Glomerular endothelial cell (primary cell): ENCODE results near the gene FPGS. TPM values are rescaled to one million over a fixed set of nuclear protein-coding genes. Genes with fewer than 3 reads are reported as not detected.
"Not testable (repeated sequence)": the region's sequence is repeated elsewhere in the genome, so short reads cannot be mapped to it uniquely, and the experiment has no call there.

Experiments
- DNase-seq: peaks from one replicate; pipeline ENCODE4 v3.0.0-alpha.2; 2011; ENCODE audit warnings: low read depth, low spot score; ENCODE audit errors: extremely low read depth
- total RNA-seq: library from RNA; depleted of rRNA; stranded (reverse); fragments of >200 nt; gene quantifications from 2 replicates; pipeline ENCODE4 v1.2.3, GENCODE V29; 2015

FPGS gene, protein sequence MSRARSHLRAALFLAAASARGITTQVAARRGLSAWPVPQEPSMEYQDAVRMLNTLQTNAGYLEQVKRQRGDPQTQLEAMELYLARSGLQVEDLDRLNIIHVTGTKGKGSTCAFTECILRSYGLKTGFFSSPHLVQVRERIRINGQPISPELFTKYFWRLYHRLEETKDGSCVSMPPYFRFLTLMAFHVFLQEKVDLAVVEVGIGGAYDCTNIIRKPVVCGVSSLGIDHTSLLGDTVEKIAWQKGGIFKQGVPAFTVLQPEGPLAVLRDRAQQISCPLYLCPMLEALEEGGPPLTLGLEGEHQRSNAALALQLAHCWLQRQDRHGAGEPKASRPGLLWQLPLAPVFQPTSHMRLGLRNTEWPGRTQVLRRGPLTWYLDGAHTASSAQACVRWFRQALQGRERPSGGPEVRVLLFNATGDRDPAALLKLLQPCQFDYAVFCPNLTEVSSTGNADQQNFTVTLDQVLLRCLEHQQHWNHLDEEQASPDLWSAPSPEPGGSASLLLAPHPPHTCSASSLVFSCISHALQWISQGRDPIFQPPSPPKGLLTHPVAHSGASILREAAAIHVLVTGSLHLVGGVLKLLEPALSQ
- 72.6 and 91.9 TPM in 2 replicates for total RNA-seq

DNA sequence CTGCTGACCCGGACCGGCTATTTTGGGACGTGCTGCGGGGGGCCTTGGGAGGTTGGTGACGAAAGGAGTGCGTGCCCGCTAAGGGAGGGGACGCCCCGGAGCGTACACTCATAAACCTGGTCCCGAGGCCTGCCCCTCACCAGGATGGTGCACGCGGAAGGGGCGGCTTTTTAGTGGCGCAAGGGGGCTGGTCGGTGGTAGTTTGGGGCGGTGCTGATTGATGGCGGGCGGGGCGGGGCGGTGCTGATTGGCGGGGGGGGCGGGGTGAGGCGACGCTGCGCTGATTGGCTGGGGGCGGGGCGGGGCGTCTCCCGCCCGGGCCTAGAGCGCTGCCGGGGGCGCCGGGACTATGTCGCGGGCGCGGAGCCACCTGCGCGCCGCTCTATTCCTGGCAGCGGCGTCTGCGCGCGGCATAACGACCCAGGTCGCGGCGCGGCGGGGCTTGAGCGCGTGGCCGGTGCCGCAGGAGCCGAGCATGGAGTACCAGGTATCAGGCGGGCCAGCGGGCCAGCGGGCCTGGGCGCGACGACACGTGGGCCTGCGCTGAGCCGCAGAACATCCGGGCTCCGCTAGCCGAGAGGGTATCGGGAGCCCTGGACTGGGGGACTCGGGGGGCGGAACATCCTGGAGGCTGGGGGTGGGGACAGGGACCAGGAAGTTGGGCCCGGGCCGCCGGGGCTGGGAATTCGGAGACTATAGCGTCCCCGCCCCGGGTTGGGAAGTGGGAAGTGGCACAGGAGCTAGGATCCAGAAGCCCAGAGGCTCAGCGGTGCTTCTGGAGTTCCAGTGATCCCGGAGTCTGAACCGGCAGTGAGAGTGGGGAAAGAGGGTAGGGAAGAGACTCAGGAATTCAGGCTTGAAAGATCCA, at the start of gene FPGS:
Gene FPGS, plus strand, starts transcription at position 307 of the 868 bp plus-strand sequence. Its CDS starts 43 bp downstream, at position 350.
- no peak for DNase-seq

DNA sequence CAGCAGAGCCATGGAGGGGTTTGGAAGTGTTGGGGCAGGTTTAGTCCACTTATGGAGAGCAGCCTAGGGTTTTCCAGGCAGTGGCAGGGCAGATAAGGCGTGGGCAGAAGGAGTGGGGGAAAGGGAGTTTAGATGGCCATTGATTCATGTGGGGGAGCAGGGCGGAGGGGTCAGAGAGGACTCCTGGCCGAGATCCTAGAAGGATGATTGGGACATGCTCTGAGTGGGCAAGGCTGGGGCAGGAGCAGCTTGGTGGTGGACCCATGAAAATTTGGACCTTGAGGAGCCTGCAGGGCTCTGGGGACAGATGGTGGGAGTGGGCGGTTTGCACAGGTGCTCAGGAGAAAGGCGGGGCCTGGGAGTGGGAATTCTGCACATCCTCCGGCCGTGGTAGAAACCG, 49.5 kb upstream of the FPGS start:
- no peak for DNase-seq

DNA sequence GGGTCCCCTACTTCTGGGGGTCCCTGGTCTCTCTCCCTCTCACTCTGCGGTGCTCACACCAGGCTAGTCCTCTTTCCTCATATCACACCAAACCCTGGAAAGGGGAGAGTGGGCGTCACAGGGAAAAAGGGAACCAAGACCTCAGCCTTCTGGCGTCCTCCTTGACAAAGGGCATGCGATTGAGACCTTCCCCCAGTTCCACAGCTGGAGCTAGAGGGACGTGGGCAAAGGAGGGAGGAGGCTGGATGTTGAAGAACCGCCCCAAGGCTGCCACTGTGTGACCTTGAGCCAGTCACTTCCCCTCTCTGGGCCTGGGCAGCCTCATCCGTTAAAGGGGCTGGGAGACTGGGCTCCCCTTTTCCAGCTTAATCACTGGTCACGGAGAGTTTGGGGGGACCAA, 49.1 kb upstream of the FPGS start:
- DNase-seq = no peak

DNA sequence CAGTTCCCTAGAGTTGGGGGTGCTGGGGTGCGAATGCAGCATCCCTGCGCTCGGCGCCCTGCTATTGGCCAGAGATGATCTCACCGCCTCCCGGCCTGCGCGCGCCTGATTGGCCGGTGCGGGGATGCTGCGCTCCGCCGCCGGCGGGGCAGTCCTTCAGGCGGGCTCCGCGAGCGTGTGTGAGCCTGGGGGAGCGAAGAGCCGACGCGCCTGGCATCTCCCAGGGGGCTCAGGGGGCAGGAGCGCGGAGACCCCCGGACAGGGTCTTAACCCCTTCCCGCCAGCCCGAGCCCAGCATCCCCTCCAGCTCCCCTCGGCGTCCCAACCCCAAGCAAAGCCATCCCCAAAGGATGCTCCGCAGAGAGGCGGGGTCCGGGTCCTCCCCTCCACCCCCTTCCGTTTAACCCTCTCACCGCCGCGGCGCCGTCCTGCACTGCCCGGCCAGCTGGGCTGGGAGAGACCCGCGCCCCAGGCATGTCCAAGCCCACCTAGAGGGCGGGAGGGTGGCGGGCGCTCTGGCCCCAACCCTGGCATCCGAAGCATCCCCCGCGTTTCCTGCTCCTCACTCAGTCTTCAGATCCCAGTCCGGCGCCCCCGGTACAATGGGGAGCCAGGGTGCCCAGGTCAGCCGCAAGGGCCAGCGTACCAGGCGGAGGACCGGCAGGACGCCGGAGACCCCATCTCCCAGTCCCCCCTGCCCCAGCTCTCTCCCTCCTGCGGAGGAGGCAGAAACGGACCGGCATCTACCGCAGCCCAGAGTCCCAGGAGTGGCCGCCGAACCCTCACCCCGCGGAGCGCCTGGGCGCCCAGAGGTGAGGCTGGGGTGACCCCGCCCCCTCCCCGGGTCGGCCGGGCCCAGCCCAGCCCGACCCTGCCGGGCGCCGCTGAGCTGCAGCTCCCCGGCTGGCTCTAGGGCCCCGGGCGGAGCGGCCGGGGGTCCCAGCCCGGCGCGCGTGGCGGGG, 48.3 kb upstream of the FPGS start:
- no peak for DNase-seq

DNA sequence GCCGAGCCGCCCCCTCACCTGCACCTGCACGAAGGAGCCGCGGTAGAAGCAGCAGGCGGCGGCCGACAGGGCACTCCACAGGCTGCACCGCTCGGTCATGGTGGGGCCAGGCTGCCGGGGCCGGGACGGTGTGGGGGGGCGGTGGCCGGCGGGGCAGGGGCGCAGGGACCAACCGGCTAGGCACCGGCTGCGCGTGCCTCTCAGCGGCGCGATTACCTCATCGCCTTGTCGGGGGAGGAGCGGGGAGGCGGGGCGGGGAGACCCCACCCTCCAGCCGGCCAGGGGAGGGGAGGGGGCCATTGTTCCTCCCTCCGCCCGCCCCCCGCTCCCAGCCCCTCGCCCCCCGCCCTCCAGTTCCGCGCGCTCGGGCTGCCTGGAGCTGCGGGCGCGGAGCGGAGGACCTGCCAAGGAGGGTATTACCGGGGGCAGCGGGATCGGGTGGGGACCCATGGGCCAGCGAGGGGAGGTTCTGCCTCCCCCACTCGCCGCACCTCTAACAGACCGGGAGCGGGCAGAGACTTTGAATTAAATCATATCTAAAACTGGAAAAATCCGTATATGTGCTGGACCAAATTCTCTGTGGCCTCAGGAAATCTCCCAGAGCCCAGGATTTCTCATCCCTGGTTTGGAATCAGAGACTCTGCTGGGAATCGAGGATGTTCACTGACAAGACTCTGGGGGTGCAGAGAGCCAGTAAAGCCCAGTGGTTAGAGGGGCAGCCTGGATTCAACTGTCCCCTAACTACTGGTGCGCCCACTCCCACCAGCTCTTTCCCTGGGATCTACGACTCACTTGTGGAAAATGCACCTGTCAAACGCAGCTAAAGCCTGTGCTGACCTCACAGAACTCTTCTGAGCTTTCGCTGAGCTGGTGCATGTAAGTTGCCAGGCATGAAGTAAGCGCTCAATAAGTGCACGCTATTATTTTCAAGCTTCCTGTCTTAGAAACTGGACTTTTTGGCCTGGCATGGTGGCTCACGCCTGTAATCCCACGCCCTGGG, 47.3 kb upstream of the FPGS start:
- DNase-seq = no peak

DNA sequence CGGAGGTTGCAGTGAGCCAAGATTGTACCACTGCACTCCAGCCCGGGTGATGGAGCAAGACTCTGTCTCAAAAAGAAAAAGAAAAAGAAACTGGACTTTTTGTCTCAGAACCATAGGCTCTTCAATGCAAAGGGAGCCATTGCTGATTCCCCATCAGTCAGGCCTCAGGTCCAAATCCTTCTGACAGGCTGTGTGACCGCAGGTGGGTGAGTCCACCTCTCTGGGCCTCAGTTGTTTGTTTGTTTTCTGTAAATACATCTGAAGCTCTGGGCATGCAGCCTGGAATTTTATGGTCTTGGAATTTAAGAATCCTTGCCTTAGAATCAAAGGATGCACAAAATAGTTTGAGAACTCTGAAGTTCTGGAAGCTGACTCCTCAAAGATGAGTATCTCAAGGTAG, 46.4 kb upstream of the FPGS start:
- DNase-seq = no peak

DNA sequence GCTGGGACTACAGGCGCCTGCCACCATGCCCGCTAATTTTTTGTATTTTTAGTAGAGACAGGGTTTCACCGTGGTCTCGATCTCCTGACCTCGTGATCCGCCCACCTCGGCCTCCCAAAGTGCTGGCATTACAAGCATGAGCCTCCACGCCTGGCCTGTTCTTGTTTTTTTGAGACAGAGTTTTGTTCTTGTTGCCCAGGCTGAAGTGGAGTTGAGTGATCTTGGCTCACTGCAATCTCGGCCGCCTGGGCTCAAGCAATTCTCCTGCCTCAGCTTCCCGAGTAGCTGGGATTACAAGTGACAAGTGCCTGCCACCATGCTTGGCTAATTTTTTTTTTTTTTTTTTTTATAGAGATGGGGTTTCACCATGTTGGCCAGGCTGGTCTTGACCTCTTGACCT, 45.9 kb upstream of the FPGS start:
- DNase-seq = not testable (repeated sequence)

DNA sequence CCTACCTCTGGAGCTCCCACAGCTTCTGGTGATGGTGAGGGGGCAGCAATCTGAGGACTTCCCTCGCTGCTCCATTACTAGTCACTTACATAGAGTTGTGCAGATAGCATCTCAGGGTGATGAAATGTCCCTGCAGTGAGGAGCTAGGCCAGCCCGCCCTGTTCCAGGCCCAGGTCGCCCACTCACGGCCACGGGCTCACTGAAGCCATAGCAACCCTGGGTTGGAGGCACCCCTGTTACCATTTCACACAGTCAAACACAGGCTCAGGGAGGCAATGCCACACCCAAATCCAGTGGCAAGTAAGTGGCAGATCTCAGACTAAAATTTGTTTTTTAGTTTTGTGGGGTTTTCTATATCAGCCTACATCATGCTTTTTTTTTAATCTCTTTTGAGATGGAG, 43.8 kb upstream of the FPGS start:
- no peak for DNase-seq

DNA sequence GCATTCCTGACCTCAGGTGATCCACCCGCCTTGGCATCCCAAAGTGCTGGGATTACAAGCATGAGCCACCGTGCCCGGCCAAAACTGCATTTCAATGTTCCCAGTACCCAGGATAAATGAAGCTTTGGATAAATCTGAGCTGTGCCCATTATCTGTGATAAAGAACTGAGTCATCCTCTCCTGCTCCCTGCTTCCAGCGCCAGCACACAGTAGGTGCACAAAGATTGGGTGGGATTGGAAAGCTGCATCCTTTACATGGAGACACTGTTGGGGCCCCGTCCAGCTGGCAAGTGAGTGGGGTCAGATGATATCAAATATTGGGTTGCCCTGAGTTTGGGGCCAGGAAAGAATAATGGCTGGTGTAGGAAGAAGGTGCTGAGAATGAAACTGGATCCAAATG, 41.6 kb upstream of the FPGS start:
- DNase-seq = no peak

DNA sequence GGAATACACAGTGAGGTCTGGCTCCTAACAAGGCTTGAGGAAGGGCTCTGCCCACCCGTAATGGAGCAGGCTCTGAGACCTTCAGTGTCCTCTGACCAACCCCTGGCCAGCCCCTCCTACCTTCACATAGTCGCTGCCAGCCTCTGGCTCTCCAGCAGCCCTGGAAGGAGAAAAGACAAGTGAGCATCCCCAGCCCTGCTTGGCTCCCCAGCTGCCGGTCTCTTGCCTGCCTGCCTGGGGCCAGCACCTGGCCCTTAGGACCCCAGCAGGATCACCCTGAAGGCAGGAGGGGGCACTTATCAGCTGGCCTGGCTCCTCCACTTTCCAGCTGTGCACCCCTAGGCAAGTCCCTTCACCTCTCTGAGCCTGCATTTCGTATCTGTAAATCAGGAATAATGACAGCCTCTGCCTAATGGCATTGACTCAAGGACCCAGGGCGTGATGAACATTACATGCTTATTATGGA, 41.2 kb upstream of the FPGS start:
- no peak for DNase-seq

DNA sequence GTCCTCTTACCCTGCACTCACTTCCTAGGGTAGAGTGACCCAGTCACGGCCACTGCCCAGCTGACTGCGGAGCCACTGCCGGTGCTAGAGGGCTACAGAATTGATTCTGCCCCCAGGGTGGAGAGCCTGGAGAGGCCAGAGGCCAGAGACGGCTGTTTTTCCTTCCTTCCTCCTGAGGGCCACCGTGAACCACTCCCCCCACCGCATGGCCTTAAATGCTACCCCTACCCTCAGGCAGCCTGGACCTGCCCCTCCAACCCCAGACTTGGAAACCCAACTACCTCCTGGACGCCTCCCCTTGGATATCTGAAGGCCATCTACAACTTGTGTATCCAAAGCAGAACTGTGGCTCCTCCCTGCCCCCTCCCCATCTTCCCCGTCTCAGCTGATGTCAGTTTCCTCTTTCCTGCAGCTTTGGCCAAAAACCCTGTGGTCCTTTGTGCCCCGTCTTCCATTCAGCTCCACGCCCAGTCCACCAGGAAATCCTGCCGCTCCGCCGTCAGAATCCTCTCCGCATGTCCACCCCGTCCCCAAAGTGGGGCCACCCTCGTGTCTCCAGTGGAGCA, 40.5 kb upstream of the FPGS start:
- no peak for DNase-seq

DNA sequence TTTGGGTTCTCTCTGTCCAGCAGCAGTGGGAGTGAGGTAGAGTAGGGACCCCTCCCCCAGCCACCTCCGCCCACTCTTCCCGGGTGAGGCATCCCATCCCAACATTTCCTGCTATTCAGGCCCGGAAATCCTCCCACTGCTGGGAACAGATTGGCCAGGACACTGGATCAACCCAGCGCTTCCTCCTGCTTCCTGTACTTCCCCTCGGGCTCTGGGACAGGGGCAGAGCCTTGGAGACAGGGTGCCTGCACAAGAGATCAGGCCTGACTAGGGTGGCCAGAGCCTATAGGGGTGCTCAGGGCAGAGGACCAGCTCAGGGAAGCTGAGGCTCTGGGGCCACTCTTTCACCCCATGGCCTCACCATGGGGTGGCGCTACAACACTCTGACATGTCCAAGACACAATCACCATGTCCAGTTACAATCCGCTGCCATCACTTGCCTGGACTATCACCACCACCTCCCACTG, 38.7 kb upstream of the FPGS start:
- no peak for DNase-seq

DNA sequence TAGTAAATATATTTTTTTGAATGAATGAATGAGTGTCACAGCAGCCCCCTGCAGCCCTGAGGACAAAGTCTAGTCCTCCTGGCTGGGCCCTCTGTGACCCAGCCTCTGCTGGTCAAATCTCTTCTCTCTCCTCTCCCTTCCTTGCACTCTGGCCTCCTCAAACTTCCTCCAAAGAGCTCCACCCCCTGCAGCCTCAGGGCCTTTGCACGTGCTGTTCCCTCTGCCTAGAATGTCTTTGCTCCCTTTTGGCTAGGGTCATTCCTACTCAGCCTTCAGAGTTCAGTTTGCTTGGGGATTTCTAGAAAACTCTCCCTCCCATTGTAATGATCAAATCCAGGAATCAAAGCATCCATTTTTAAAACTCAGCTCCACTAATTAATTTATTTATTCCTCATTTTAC, 37.3 kb upstream of the FPGS start:
- DNase-seq = no peak

DNA sequence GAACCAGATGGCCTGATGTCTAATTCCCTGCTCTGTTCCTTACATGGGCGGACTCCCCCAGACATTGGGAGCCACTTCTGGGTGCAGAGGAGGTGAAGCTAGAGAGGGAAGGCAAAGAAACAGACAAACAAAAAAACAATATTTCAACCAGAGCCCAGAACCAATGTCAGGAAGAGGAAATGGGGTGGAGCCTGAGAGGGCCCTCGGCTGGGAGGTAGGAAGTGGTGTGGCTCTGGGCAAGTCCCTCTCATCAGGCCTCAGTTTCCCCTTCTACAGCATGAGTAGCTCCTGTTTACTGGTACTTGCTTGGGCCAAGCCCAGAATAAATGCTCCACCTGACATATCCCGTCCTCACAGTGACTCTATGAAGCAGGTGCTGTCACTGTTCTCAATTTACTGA, 35.3 kb upstream of the FPGS start:
- no peak for DNase-seq

DNA sequence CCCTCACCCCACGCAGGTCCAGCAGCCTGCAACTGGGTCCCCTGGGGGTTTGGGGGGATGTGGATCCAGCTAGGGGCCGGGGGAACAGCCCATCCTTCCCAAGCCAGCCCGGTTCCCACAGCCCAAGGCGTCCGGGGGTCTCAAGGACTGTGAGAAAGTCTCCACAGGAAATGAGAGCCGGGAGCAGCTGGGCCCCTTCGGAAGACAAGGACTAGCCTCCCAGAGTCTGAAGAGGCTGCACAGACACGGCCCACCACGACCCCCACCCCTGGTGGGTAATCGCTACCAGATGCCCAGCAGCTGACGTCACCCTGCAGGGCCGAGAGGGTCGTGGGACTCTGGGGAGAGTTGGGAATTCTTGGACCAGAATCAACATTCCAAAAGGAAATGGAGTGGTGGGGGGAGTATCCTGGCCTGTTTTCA, 34.8 kb upstream of the FPGS start:
- no peak for DNase-seq

DNA sequence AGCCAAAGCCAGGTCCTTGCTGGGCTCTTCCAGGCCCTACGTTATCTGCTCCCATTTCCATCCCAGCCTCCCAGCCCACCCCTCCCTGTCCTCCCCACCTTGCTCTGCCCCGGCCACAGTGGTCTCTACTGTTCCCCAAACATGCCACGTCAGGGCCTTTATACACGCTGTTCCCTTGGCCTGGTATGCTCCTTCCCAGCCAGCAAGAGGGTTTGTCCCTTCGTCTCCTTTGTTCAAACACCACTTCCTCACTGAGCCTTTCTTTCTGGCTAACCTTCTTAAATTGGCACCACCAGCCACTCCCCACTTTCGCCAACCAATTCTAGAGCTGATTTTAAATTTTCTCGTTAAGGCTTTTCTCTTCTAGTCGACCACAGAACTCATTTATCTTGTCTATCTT, 34.0 kb upstream of the FPGS start:
- DNase-seq = no peak

DNA sequence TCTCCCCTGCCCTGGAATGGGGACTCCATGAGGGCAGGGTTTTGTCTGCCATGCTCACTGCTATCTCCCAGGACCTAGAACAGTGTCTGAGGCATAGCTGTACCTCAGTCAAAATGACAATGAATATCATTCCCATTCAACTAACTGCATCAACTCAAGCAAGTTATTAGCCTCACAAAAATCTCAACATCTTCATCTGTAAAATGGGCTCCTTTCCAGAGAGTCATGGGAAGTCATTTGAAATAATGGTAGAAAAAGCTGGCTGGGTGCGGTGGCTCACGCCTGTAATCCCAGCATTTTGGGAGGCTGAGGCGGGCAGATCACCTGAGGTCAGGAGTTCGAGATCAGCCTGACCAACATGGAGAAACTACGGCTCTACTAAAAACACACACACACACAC, 33.6 kb upstream of the FPGS start:
- DNase-seq = no peak

DNA sequence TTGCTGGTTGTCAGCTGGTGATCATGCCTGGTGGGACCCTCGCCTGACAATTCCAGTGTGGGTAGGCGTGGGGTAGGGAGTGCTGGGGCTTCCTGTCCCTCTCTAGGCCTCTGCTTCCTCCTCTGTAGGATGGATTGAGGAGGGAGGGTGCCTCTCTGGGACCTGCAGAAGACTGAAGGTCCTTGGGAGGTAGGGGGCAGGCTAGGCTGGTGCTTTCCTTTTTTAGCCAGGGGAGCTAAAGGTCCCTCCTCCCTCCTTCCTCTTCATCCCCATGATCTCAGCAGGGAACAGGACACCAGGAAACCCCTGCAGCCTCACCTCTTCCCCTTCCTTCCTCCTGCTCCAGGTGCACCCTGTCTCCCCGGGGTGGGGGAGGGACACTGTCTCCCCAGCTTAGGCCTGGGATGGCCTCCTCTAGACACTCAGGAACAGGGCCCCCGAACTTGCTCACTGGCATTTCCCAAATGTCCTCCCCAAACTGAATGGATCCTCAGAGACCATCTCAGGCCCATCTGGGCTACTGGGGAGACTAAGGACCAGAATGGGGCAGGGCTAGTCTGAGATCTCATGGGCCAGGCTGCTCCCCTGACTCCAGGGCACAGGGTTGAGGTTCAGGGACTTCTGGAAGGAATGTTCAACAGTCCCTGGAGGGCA, 32.6 kb upstream of the FPGS start:
- no peak for DNase-seq
